HG03442 (cell line): ENCODE measurements around the gene TPSB2.
"Not testable (repeated sequence)": the region's sequence is repeated elsewhere in the genome, so short reads cannot be mapped to it uniquely, and the experiment has no call there.

ENCODE experiments used
- ATAC-seq: cut with Tn5 transposase; IDR thresholded peaks from one replicate; pipeline ENCODE4 v1.9.1; 2021; ENCODE audit warnings: mild to moderate bottlenecking, moderate library complexity; ENCODE audit not compliant: unreplicated experiment

The TPSB2 gene

GRCh38 chr16:1206786-1207185 lies 23.2 kb downstream of the TPSB2 start:
- ATAC-seq, result no peak

GRCh38 chr16:1206326-1206725 lies 23.7 kb downstream of the TPSB2 start:
- ATAC-seq, result no peak

- ATAC-seq, result no peak
Measured at GRCh38 chr16:1204933-1205332, 25.1 kb downstream of the TPSB2 start.

GRCh38 chr16:1202274-1202673 lies 27.7 kb downstream of the TPSB2 start:
- ATAC-seq, result no peak

DNA sequence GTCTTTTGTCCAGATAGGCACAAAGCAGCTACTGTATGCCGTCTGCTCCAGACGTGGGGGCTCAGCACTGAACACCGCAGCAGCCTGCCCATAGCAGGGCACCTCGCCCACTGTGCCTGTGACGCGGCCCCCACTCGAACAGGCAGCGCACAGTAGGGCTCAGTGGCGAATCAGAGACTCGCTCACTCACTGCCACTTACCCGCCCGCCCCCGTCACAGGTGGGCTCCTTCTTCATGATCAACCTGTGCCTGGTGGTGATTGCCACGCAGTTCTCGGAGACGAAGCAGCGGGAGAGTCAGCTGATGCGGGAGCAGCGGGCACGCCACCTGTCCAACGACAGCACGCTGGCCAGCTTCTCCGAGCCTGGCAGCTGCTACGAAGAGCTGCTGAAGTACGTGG lies 28.5 kb downstream of the TPSB2 start:
- no peak for ATAC-seq

GRCh38 chr16:1200014-1200627 lies 29.9 kb downstream of the TPSB2 start:
- no peak for ATAC-seq

- ATAC-seq, result no peak
Measured at GRCh38 chr16:1199347-1200013, 30.5 kb downstream of the TPSB2 start.

DNA sequence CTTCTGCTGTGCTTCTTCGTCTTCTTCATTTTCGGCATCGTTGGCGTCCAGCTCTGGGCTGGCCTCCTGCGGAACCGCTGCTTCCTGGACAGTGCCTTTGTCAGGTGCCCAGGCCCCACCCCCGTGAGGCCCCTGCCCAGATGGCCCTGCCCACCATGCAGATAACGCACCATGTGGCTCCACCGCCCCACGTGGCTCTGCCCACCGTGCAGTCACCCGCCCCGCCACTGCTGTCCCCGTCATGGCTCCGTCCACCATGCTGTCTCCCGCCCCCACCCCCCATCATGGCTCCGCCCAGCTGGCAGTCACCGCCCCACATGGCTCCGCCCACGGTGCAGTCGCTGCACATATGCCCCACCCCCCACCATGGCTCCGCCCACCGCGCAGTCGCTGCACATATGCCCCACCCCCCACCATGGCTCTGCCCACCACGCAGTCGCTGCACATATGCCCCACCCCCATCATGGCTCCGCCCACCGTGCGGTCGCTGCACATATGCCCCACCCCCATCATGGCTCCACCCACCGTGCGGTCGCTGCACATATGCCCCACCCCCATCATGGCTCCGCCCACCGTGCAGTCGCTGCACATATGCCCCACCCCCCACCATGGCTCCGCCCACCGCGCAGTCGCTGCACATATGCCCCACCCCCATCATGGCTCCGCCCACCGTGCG lies 31.2 kb downstream of the TPSB2 start:
- ATAC-seq, result not testable (repeated sequence)

DNA sequence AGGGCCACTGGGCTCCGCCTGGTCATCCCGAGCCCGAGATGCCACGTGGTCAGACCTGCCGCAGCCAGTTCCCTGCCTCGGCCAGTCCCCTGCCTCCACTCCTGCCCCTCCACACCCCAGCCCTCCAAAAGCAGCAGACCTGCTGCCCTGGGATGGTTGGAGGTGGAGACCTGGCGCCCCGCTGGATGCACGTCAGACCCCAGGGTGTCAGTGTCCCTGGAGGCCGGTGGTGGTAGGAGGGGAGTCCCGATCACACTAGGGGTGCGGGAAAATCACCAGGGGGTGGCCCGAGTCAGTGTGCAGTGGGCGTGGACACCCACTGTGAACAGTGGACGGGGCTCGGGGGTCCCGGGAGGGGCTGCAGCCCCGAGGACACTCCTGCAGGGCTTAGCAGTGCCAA lies 31.8 kb downstream of the TPSB2 start:
- no peak for ATAC-seq

GRCh38 chr16:1197237-1197866 lies 32.6 kb downstream of the TPSB2 start:
- ATAC-seq, result no peak

DNA sequence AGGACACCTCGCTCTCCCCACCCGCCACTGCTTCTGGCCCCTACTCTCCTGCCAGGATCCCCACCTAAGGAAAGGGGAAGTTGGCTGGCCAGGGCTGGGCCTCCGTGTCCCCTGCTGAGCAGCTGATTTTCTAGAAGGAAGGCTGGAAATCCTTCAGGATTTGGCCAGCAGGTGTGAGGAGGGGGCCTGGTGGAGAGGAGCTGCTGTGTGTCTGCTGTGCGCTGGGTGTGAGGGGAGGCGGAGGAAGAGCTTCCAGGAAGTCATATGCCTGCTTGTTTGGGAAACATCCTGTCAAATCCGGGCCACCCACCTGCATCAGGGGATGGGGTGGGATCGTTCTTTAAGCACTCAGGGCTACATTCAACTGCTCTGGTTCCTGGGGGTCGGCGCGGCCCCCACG lies 33.5 kb downstream of the TPSB2 start:
- ATAC-seq, result no peak

GRCh38 chr16:1195393-1195666 lies 34.7 kb downstream of the TPSB2 start:
- no peak for ATAC-seq

- ATAC-seq, result no peak
Measured at GRCh38 chr16:1194665-1195392, 35.2 kb downstream of the TPSB2 start.

DNA sequence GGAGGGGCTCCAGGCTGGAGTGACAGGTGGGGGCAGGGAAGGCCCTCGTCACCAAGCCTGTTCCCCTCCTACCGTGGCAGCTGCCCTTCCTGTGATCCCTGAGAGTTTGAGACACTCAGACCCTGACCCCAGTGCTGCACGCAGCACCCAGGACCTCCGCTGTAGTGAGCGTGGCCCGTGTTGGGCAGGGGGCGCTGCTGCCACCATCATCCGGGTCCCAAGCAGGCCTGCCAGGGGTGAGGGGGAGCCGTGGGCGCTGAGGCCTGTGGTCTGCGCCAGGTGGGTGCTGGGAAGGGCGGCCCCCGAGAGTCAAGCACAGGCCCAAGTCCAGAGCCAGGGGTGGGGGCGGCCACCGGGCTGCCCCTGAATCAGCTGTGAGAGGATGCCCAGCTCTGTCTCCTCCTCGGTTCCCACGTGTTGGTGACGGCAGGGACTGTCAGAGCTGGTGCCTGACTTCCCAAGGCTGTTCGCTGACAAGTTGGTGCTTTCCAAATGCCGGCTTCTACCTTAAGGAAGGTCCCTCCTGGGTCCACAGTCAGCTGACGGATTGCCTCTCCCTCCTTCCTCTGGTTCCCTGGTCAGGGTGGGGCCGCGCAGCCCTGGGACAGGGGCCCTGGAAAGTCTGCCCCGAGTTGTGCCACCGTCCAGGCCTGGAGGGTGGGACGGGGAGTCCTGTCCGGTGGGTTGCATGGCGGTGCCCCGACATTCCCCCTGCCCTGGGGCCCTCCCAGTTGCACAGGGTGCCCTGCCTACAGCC lies 36.0 kb downstream of the TPSB2 start:
- ATAC-seq, result no peak

DNA sequence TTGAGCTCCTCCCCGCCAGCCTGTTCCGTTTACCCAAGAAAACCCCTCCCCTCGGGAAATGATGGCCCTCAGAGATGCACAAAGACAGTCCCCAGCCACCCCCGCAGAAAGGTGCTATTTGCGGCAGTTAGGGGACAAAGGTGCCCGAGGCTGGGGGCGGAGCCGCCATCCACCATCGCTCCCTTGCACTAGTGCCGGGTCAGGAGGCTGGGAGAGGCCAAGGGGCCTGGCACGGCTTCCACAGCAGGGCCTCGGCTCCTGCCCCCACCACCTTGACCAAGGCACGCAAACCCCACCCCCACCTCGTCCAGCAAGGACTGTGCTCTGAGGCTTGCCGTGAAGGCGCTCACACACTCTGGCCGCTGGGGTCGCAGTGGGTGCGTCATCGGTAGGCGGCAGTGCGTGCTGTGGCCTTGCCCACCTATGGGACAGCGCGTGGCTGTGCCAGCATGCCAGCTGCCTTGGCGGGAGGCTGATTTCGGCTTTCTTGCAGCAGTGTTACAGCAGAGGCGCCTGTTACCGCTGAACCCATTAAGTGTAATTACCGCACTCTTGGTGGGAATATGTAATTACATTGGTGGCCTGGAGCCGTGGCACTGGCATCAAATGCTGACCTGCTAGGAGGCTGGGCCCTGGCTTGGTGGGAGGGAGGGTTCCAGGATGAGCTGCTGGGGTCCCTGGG lies 36.7 kb downstream of the TPSB2 start:
- no peak for ATAC-seq

GRCh38 chr16:1192384-1193073 lies 37.5 kb downstream of the TPSB2 start:
- no peak for ATAC-seq

DNA sequence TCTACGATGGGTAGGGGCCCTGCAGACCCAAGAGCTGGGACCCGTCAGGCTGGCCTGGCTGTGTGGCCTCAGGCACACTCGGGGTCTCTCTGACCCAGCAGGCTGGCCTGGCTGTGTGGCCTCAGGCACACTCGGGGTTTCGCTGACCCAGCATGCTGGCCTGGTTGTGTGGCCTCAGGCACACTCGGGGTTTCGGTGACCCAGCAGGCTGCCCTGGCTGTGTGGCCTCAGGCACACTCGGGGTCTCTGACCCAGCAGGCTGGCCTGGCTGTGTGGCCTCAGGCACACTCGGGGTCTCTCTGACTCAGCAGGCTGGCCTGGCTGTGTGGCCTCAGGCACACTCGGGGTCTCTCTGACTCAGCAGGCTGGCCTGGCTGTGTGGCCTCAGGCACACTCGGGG lies 39.2 kb downstream of the TPSB2 start:
- ATAC-seq, result not testable (repeated sequence)

- no peak for ATAC-seq
Measured at GRCh38 chr16:1189455-1189854, 40.5 kb downstream of the TPSB2 start.

GRCh38 chr16:1188432-1189189 lies 41.4 kb downstream of the TPSB2 start:
- no peak for ATAC-seq
